Thoracic aorta (tissue), 2 donors: ENCODE data around the gene ELOA. TPM values are rescaled to one million over a fixed set of nuclear protein-coding genes. Genes with fewer than 3 reads are reported as not detected.
"Not testable (repeated sequence)": the region's sequence is repeated elsewhere in the genome, so short reads cannot be mapped to it uniquely, and the experiment has no call there.

Experiments
- ATAC-seq: fragments of 150-250 bp; one replicate; pipeline ENCODE4 v1.8.0; 2017; ENCODE audit warnings: low read depth; ENCODE audit not compliant: insufficient number of reproducible peaks, low FRiP score
- DNase-seq: peaks from one replicate; pipeline ENCODE4 v3.0.0-alpha.2; 2020; ENCODE audit warnings: low spot score
- H3K27ac ChIP-seq, 2 donors: fragments of 200-600 bp; sonication (generic); 1 replicate in 1 of 2; 2 replicates in 1 of 2; pipeline ENCODE4 v1.5.1; 2016; ENCODE audit warnings: mild to moderate bottlenecking in 2 of 2, moderate library complexity in 2 of 2
- H3K27me3 ChIP-seq: fragments of 200-600 bp; sonication (generic); replicated peaks from 2 replicates; pipeline ENCODE4 v1.6.0; 2016; ENCODE audit warnings: mild to moderate bottlenecking; ENCODE audit not compliant: insufficient read depth
- H3K36me3 ChIP-seq: fragments of 200-600 bp; sonication (generic); one replicate; pipeline ENCODE4 v1.5.1; 2016
- H3K4me1 ChIP-seq, 2 donors: fragments of 200-600 bp; sonication (generic); 1 replicate in 1 of 2; 2 replicates in 1 of 2; pipeline versions ENCODE4 v1.5.1 to v1.6.0; 2016; ENCODE audit warnings: low read depth in 2 of 2, mild to moderate bottlenecking in 1 of 2; ENCODE audit not compliant: control insufficient read depth in 1 of 2
- H3K4me3 ChIP-seq: fragments of 200-600 bp; sonication (generic); 2 replicates; pipeline ENCODE4 v1.5.1; 2016; ENCODE audit warnings: mild to moderate bottlenecking
- H3K9me3 ChIP-seq: fragments of 200-600 bp; sonication (generic); 2 replicates; pipeline ENCODE4 v1.5.1; 2016
- CTCF ChIP-seq: fragments of 200-600 bp; sonication (generic); IDR thresholded peaks from one replicate; pipeline ENCODE4 v1.5.1; 2019; ENCODE audit warnings: antibody characterized with exemption
- total RNA-seq, 2 donors: library from RNA; depleted of rRNA; stranded (reverse); fragments of >200 nt; gene quantifications; one replicate each; pipeline versions ENCODE4 v1.1.0 to v1.2.3, GENCODE V29; 2016

ELOA gene
- total RNA-seq, 2 donors from 2014 or later, result 23.3 to 40.6 TPM

- no peak for ATAC-seq
- H3K27me3 ChIP-seq, result no peaks in the 10 kb centered on the region
Measured at GRCh38 chr1:23774174-23774880, 31.1 kb downstream of the ELOA start.

GRCh38 chr1:23776217-23776616 lies 32.9 kb downstream of the ELOA start:
- Histone ChIP-seq H3K4me3 (no peak overlapping the region), H3K27me3 (no peaks in the 10 kb centered on the region), H3K9me3 (no peaks in the 10 kb centered on the region), H3K4me1 (peaks cover 14 to 28% of the 10 kb centered on the region in 2 donors), H3K36me3 (no peaks in the 10 kb centered on the region), H3K27ac (no peak overlapping the region)
- no peak for DNase-seq
- TF ChIP-seq CTCF, result no peak
- no peak for ATAC-seq

More at GRCh38 chr1:23774174-23774880, 31.1 kb downstream of the ELOA start:
- Histone ChIP-seq H3K4me1 (peaks cover 10 to 19% of the 10 kb centered on the region in 2 donors), H3K27ac (no peak overlapping the region), H3K36me3 (peaks cover 2% of the 10 kb centered on the region), H3K9me3 (no peaks in the 10 kb centered on the region), H3K4me3 (no peak overlapping the region)
- DNase-seq, result no peak
- TF ChIP-seq CTCF, result no peak

- no peak for TF ChIP-seq CTCF
- peak within 1 kb of the TSS; percentile 74 to 93 for H3K27ac ChIP-seq
- H3K27me3 ChIP-seq, result no peaks in the 10 kb centered on the region
- H3K4me3 ChIP-seq, result peak within 1 kb of the TSS; percentile 95
- peaks cover 14 to 21% of the 10 kb centered on the region in 2 donors for H3K4me1 ChIP-seq
- no peaks in the 10 kb centered on the region for H3K9me3 ChIP-seq
- no peaks in the 10 kb centered on the region for H3K36me3 ChIP-seq
- DNase-seq (no peak), ATAC-seq (peak; percentile 71)
Measured at GRCh38 chr1:23777979-23778814, 34.9 kb downstream of the ELOA start, which contains the start of gene PITHD1. Gene PITHD1, plus strand, starts transcription at chr1:23778418. Its CDS starts 98 bp downstream, at chr1:23778516.

- no peak for ATAC-seq
- H3K4me3 ChIP-seq, result no peak overlapping the region
Measured at GRCh38 chr1:23779826-23780371, 36.6 kb downstream of the ELOA start.

GRCh38 chr1:23783141-23783540 lies 39.9 kb downstream of the ELOA start:
- not testable (repeated sequence) for DNase-seq, ATAC-seq, H3K27me3 ChIP-seq, H3K27ac ChIP-seq, H3K9me3 ChIP-seq, H3K4me3 ChIP-seq
- Histone ChIP-seq H3K4me1 (peaks cover 10 to 14% of the 10 kb centered on the region in 2 donors), H3K36me3 (peaks cover 17% of the 10 kb centered on the region)

More at GRCh38 chr1:23779826-23780371, 36.6 kb downstream of the ELOA start:
- no peak for TF ChIP-seq CTCF
- peaks cover 14 to 21% of the 10 kb centered on the region in 2 donors for H3K4me1 ChIP-seq
- H3K9me3 ChIP-seq, result no peaks in the 10 kb centered on the region
- no peak overlapping the region for H3K27ac ChIP-seq
- DNase-seq, result no peak
- no peaks in the 10 kb centered on the region for H3K36me3 ChIP-seq
- H3K27me3 ChIP-seq, result no peaks in the 10 kb centered on the region
